ENCODE data around the gene KIAA0513.

The KIAA0513 gene

DNA sequence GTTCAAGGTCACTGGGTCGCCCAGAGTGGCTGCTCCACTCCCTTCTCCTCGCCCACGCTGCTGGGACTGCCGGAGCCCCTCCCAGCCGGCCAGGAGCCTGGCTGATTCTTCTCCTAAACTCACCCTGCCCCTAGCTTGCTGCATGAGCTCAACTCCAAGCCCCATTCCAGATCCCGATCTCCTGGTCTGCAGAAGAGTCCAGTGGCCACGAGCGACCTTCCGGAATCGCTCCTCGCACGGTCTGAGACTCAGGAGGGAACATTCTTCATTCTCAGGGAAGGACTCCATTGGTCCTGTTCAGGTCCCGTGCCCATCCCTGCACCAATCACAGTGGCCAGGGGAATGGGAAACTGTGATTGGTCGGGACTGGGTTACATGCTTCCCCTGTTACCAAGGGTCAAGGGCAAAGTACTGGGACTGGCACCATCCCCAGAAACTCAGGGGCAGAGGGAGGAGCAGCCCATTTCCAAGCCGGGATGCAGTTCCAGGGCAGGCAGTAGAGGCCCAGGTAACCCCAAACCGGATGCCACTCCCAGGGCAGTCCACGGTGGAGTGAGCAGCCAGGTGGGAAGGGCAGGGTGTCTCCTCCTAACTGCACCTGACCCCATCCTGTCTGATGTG, 109.2 kb downstream of the KIAA0513 start:
- Histone ChIP-seq H3K9ac (peak overlapping the region; percentile 10 to 65 (median 46); a peak in 15 of 22 replicates), H3K4me2 (peak overlapping the region; percentile 76 to 99 (median 91)), H3K27ac (peak overlapping the region in 10 of 11 experiments; percentile 18 to 81 (median 61); a peak in 18 of 22 replicates)

GRCh38 chr16:85137323-85138072, 109.9 kb downstream of the KIAA0513 start:
- Histone ChIP-seq H3K27me3 (peaks cover 0 to 23% (median 12%) of the 10 kb centered on the region in 11 experiments; a peak in 18 of 22 replicates), H3K36me3 (no peaks in the 10 kb centered on the region), H3K4me1 (peaks cover 38 to 67% (median 52%) of the 10 kb centered on the region in 10 experiments), H3K4me2 (peak overlapping the region; percentile 76 to 99 (median 91)), H3K27ac (peak overlapping the region in 5 of 11 experiments; percentile 9 to 81 (median 73); a peak in 9 of 22 replicates), H3K9ac (peak overlapping the region in 9 of 11 experiments; percentile 10 to 65 (median 46); a peak in 14 of 22 replicates), H4K20me1 (no peaks in the 10 kb centered on the region; a peak in 1 of 22 replicates), H3K4me3 (peak overlapping the region in 8 of 10 experiments; percentile 15 to 59 (median 42); a peak in 13 of 20 replicates), H3K9me3 (replicated peaks in 1 of 11) (no peaks in the 10 kb centered on the region)
- no peak for TF ChIP-seq Cebpa-rat (IDR thresholded peaks at IDR 0.05)

More for the DNA sequence above, 109.2 kb downstream of the KIAA0513 start:
- Histone ChIP-seq H3K9me3 (replicated peaks in 1 of 11) (no peaks in the 10 kb centered on the region), H3K4me3 (peak overlapping the region in 8 of 10 experiments; percentile 15 to 59 (median 42); a peak in 12 of 20 replicates), H3K36me3 (no peaks in the 10 kb centered on the region), H4K20me1 (no peaks in the 10 kb centered on the region; a peak in 1 of 22 replicates), H3K27me3 (peaks cover 0 to 23% (median 12%) of the 10 kb centered on the region in 11 experiments; a peak in 18 of 22 replicates), H3K4me1 (peaks cover 38 to 67% (median 52%) of the 10 kb centered on the region in 10 experiments)
- TF ChIP-seq Cebpa-rat (IDR thresholded peaks at IDR 0.05) = no peak

- Histone ChIP-seq H3K27me3 (peaks cover 0 to 23% (median 12%) of the 10 kb centered on the region in 11 experiments; a peak in 19 of 22 replicates), H3K4me1 (peaks cover 38 to 67% (median 52%) of the 10 kb centered on the region in 10 experiments), H3K9ac (peak overlapping the region in 1 of 11 experiments; percentile 65; a peak in 2 of 22 replicates), H3K4me3 (0 out of 20 replicates have a peak overlapping the region, but pooled peaks of 1 of the 10 experiments have one; percentile 59), H3K4me2 (peak overlapping the region; percentile 76 to 99 (median 91)), H3K27ac (peak overlapping the region in 2 of 11 experiments; percentile 80 to 81; a peak in 3 of 22 replicates), H4K20me1 (no peaks in the 10 kb centered on the region; a peak in 1 of 22 replicates), H3K36me3 (no peaks in the 10 kb centered on the region), H3K9me3 (replicated peaks in 1 of 11) (no peaks in the 10 kb centered on the region)
- no peak for TF ChIP-seq Cebpa-rat (IDR thresholded peaks at IDR 0.05)
These were observed 110.7 kb downstream of the KIAA0513 start for GRCh38 chr16:85138073-85138824.

DNA sequence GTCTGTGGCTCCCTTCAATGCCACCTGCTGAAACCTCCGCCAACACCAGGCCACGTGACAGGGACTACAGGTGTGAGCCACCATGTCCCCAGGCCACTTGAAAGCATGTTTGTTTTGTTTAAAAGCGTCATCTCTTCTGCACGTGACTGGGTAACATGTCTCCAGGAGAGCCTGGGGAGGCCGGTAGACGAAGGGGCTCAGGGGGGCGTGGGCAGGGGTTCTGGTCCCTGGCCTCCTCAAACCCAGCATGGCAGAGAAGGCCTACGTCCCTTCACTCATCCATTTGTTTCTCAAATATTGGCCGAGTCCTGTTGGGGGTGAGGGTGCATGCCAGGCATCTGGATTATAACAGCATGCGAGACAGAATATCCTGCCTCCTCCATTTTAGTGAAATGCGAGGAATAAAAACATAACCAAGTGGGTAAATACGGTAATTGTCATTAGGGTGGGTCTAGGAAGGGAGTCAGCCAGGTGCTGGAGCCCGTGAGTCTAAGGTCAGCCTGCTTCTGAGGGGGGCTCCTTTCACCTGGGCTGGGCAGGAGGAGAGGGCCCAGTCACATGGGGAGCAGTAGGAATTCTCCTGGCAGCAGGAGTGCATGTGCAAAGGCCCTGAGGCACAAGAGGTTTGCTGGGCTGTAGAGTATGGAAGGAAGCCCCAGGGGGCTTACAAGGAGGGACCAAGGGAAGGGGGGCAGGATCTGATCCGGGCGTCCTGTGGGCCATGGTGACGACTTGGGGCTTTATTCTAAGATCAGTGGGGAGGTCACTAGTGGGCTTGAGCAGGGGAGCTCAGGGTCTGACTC, 111.4 kb downstream of the KIAA0513 start:
- Histone ChIP-seq H3K4me1 (peaks cover 38 to 64% (median 52%) of the 10 kb centered on the region in 10 experiments), H3K27me3 (peaks cover 0 to 23% (median 12%) of the 10 kb centered on the region in 11 experiments; a peak in 19 of 22 replicates), H3K9me3 (replicated peaks in 1 of 11) (no peaks in the 10 kb centered on the region), H3K4me2 (peak overlapping the region in 10 of 11 experiments; percentile 31 to 98 (median 86); a peak in 12 of 22 replicates), H3K4me3 (no peak overlapping the region), H3K9ac (no peak overlapping the region), H3K27ac (no peak overlapping the region), H3K36me3 (no peaks in the 10 kb centered on the region), H4K20me1 (no peaks in the 10 kb centered on the region; a peak in 1 of 22 replicates)
- TF ChIP-seq Cebpa-rat (IDR thresholded peaks at IDR 0.05) = no peak

- Histone ChIP-seq H3K4me2 (peak overlapping the region in 9 of 11 experiments; percentile 1 to 81 (median 47); a peak in 15 of 22 replicates), H3K9ac (peak overlapping the region in 2 of 11 experiments; percentile 21 to 30; a peak in 1 of 22 replicates), H3K9me3 (replicated peaks in 1 of 11) (no peaks in the 10 kb centered on the region), H4K20me1 (no peaks in the 10 kb centered on the region; a peak in 1 of 22 replicates), H3K4me3 (no peak overlapping the region), H3K36me3 (no peaks in the 10 kb centered on the region), H3K27ac (no peak overlapping the region), H3K27me3 (peaks cover 0 to 23% (median 12%) of the 10 kb centered on the region in 11 experiments; a peak in 19 of 22 replicates), H3K4me1 (peaks cover 35 to 55% (median 46%) of the 10 kb centered on the region in 10 experiments)
- TF ChIP-seq Cebpa-rat (IDR thresholded peaks at IDR 0.05) = no peak
These were observed 112.3 kb downstream of the KIAA0513 start for GRCh38 chr16:85139881-85140339.

DNA sequence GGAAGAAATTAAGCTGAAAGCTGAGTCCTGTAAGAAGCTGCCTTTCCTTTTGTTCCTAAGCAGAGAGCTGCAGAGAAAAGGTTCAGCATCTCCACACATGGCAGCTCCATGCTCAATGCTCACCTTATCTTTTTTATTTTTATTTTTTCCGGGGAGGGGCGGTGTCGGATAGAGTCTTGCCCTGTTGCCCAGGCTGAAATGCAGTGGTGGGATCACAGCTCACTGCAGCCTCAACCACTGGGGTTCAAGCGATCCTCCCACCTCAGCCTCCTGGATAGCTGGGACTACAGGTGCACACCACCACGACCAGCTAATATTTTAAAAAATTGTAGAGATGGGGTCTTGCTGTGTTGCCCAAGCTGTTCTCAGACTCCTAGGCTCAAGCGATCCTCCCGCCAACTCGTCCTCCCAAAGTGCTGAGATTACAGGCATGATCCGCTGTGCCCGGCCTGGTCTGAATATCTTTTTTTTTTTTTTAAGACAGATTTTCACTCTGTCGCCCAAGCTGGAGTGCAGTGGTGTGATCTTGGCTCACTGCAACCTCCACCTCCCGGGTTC, 112.9 kb downstream of the KIAA0513 start:
- Histone ChIP-seq H3K27me3 (peaks cover 0 to 23% (median 12%) of the 10 kb centered on the region in 11 experiments; a peak in 19 of 22 replicates), H3K4me1 (peaks cover 29 to 49% (median 40%) of the 10 kb centered on the region in 10 experiments), H3K27ac (no peak overlapping the region), H3K9ac (peak overlapping the region in 2 of 11 experiments; percentile 21 to 30; a peak in 1 of 22 replicates), H4K20me1 (no peaks in the 10 kb centered on the region; a peak in 1 of 22 replicates), H3K36me3 (no peaks in the 10 kb centered on the region), H3K4me3 (no peak overlapping the region), H3K9me3 (replicated peaks in 1 of 11) (no peaks in the 10 kb centered on the region), H3K4me2 (peak overlapping the region in 9 of 11 experiments; percentile 1 to 81 (median 47); a peak in 12 of 22 replicates)
- no peak for TF ChIP-seq Cebpa-rat (IDR thresholded peaks at IDR 0.05)

DNA sequence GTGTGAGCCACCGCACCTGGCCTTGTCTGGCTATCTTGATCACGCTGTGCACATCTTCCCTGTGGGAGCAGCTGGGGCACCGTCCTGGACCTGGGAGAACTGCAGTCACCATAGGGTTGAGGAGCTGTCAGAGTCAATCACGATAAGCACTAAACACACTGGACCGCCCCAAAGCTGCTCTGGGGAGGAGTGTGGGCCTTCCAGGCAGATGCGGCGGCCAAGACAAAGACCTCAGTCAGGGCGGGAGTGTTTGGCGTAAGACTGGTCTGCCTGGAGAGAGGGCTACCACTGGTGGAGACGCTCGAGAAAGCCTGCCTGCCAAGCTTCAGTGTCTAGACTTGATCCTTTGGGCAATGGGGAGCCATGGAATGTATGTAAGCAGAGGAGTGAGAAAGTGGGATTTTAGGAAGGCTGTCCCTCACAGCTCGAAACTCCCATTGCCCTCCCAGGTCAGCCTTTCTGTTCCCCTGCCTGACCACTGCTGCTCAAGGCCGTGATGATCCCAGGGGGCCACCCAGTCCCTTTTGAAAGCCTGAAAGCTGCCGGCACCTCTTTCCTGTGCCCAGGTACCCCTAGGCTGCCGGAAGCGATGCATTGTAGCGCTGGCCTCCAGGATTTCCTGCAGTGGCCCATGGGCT, 114.0 kb downstream of the KIAA0513 start:
- Histone ChIP-seq H3K9me3 (replicated peaks in 1 of 11) (no peaks in the 10 kb centered on the region), H3K36me3 (no peaks in the 10 kb centered on the region), H3K27ac (no peak overlapping the region), H3K4me1 (peaks cover 18 to 39% (median 29%) of the 10 kb centered on the region in 10 experiments), H3K9ac (no peak overlapping the region), H4K20me1 (no peaks in the 10 kb centered on the region), H3K4me2 (no peak overlapping the region), H3K27me3 (peaks cover 0 to 20% (median 11%) of the 10 kb centered on the region in 11 experiments; a peak in 19 of 22 replicates), H3K4me3 (no peak overlapping the region)
- TF ChIP-seq Cebpa-rat (IDR thresholded peaks at IDR 0.05) = no peak
